T-helper 1 cell (primary cell): ENCODE data around the gene IGFL1.
"Not testable (repeated sequence)": the region's sequence is repeated elsewhere in the genome, so short reads cannot be mapped to it uniquely, and the experiment has no call there.

Experiments used
- DNase-seq, 5 donors: peaks; one replicate each; pipeline ENCODE4 v3.0.0-alpha.2; 2012 to 2020

IGFL1 gene

DNA sequence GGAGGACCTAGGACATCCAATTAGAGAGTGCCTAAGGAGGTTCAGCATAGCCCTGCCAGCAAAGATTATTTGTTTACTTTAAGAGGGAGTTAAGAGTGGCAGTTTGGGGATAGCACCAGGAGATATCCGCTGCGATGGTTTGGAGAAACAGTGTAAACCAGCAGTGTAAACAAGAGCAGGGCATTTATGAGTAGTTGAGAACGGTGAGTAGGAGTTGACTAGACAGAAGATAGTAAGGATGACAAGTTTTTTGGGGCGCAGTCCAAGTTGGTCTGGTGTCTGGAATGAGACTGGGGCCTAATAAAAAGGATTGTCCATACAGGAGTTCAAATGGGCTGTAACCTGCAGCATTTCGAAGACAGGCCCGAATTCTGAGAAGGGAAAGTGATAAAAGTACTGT, 44.4 kb downstream of the IGFL1 start:
- not testable (repeated sequence) for DNase-seq

DNA sequence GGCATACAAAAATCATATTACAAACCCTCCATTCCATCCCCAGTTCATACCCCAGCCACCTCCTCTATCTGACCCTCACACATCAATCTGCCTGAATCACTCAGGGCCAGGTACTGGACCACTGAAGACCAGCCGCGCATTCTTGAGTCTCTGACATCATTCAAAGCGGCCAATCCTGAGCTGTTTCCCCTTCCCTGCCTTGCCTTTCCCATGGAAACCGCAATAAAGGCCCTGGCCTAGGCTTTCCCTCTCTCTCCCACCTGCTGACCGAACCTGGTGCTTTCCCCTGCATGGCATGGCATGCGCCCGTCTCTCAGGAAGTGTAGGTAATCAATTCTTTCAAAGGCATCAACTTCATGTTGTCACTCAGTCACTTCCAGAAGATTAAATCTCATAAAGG, 49.6 kb downstream of the IGFL1 start:
- no peak for DNase-seq
